Measurements from ENCODE around the gene TSACC. TPM values are rescaled to one million over a fixed set of nuclear protein-coding genes. Genes with fewer than 3 reads are reported as not detected.

TSACC gene
- total RNA-seq, 1 experiment from 2014 or later, result 0.51 TPM

DNA sequence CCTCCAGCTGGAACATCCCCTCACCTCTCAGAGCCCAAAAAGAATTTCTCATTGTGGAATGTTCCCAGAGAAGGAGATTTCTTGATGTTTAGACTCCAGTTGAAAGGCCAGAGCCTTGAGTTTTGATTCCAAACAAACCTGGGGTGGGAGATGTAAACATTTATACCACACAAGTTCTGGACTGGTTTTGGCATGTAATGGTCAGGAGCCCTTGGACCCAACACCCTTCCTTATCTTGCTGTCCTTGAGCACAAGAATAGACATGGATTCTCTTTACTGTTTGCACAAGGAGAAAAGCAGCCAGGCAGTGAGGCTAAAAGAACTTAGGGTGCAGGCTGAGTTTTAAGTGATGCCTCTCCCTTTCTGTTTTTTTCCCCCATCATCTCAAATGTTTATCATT lies 35.2 kb downstream of the TSACC start:
- Histone ChIP-seq H2AFZ (ENCODE audit: low read length) (no peak overlapping the region), H3K9me3 (ENCODE audit: low read length) (no peaks in the 10 kb centered on the region), H3K79me2 (ENCODE audit: low read length) (no peaks in the 10 kb centered on the region), H3F3A (ENCODE audit: low read length, unreplicated experiment) (no peaks in the 10 kb centered on the region), H3K36me3 (ENCODE audit: low read depth, low read length) (no peaks in the 10 kb centered on the region), H3K9ac (ENCODE audit: low read length) (no peak overlapping the region), H3K4me1 (ENCODE audit: insufficient read depth, low read length) (peaks cover 5% of the 10 kb centered on the region; the same call in 1 of the 2 replicates), H3K9me2 (replicated peaks; ENCODE audit: low read length) (no peaks in the 10 kb centered on the region), H3K27ac (ENCODE audit: low read length) (no peak overlapping the region), H4K20me1 (ENCODE audit: low read length) (no peaks in the 10 kb centered on the region), H3K4me3 (ENCODE audit: low read length) (no peak overlapping the region), H3K4me2 (ENCODE audit: low read length) (no peak overlapping the region), H3K27me3 (ENCODE audit: low read length) (no peaks in the 10 kb centered on the region)
- TF ChIP-seq EZH2 (IDR thresholded peaks at IDR 0.05; ENCODE audit: low read length, unreplicated experiment) (no peak), EZH2phosphoT487 (IDR thresholded peaks at IDR 0.05; ENCODE audit: borderline replicate concordance, low read length) (no peak)
- TF ChIP-seq, protein P1, sequence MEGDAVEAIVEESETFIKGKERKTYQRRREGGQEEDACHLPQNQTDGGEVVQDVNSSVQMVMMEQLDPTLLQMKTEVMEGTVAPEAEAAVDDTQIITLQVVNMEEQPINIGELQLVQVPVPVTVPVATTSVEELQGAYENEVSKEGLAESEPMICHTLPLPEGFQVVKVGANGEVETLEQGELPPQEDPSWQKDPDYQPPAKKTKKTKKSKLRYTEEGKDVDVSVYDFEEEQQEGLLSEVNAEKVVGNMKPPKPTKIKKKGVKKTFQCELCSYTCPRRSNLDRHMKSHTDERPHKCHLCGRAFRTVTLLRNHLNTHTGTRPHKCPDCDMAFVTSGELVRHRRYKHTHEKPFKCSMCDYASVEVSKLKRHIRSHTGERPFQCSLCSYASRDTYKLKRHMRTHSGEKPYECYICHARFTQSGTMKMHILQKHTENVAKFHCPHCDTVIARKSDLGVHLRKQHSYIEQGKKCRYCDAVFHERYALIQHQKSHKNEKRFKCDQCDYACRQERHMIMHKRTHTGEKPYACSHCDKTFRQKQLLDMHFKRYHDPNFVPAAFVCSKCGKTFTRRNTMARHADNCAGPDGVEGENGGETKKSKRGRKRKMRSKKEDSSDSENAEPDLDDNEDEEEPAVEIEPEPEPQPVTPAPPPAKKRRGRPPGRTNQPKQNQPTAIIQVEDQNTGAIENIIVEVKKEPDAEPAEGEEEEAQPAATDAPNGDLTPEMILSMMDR (conservative IDR thresholded peaks at IDR 0.05; ENCODE audit: low read depth, low read length), result no peak
- POLR2A ChIA-PET (ENCODE audit: unreplicated experiment), result no interaction called here
- BruUV-seq (replicated peaks), result no TSS peak
- no peak for DNase-seq
- CTCF ChIA-PET, result interaction anchor here (0.6 kb wide), 1 partner anchor 312 kb away, joined by 3 read pairs; the partner anchor contains the start of gene RAB25
- intact Hi-C loops (cut with micrococcal nuclease), result no loop called here
- ATAC-seq, result no peak

DNA sequence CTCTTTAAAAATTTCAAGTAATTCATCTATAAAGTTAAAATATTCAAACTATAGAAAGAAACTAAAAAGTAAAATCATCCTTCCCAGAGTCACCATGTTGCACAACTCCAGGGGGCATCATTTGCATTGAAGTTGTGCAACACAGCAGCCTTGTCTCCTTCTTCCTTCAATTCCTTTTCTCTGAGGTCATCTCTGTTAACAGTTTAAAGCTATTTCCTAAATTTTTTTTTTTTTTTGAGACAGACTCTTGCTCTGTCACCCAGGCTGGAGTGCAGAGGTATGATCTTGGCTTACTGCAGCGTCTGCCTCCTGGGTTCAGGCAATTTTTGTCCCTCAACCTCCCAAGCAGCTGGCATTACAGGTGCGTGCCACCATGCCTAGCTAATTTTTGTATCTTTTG lies 37.8 kb downstream of the TSACC start:
- BruUV-seq (replicated peaks), result no TSS peak
- no peaks in the 10 kb centered on the region for H3K9me2 ChIP-seq (replicated peaks; ENCODE audit: low read length)
- TF ChIP-seq, protein P1 (conservative IDR thresholded peaks at IDR 0.05; ENCODE audit: low read depth, low read length), result 0 out of 2 replicates have a peak, but pooled peaks have one; percentile 21
- TF ChIP-seq EZH2 (IDR thresholded peaks at IDR 0.05; ENCODE audit: low read length, unreplicated experiment), result no peak
- H4K20me1 ChIP-seq (ENCODE audit: low read length), result no peaks in the 10 kb centered on the region
- CTCF ChIA-PET, result no interaction called here
- POLR2A ChIA-PET (ENCODE audit: unreplicated experiment), result no interaction called here
- H3K27me3 ChIP-seq (ENCODE audit: low read length), result no peaks in the 10 kb centered on the region
- no peaks in the 10 kb centered on the region for H3K9me3 ChIP-seq (ENCODE audit: low read length)
- no peak overlapping the region for H3K27ac ChIP-seq (ENCODE audit: low read length)
- H2AFZ ChIP-seq (ENCODE audit: low read length), result no peak overlapping the region
- peaks cover 6% of the 10 kb centered on the region; the same call in 1 of the 2 replicates for H3K4me1 ChIP-seq (ENCODE audit: insufficient read depth, low read length)
- no peaks in the 10 kb centered on the region for H3K79me2 ChIP-seq (ENCODE audit: low read length)
- no peak for DNase-seq
- no peak overlapping the region for H3K9ac ChIP-seq (ENCODE audit: low read length)
- intact Hi-C loops (cut with micrococcal nuclease), result no loop called here
- ATAC-seq, result no peak
- H3K4me2 ChIP-seq (ENCODE audit: low read length), result no peak overlapping the region
- H3K4me3 ChIP-seq (ENCODE audit: low read length), result no peak overlapping the region
- no peaks in the 10 kb centered on the region for H3F3A ChIP-seq (ENCODE audit: low read length, unreplicated experiment)
- H3K36me3 ChIP-seq (ENCODE audit: low read depth, low read length), result no peaks in the 10 kb centered on the region

DNA sequence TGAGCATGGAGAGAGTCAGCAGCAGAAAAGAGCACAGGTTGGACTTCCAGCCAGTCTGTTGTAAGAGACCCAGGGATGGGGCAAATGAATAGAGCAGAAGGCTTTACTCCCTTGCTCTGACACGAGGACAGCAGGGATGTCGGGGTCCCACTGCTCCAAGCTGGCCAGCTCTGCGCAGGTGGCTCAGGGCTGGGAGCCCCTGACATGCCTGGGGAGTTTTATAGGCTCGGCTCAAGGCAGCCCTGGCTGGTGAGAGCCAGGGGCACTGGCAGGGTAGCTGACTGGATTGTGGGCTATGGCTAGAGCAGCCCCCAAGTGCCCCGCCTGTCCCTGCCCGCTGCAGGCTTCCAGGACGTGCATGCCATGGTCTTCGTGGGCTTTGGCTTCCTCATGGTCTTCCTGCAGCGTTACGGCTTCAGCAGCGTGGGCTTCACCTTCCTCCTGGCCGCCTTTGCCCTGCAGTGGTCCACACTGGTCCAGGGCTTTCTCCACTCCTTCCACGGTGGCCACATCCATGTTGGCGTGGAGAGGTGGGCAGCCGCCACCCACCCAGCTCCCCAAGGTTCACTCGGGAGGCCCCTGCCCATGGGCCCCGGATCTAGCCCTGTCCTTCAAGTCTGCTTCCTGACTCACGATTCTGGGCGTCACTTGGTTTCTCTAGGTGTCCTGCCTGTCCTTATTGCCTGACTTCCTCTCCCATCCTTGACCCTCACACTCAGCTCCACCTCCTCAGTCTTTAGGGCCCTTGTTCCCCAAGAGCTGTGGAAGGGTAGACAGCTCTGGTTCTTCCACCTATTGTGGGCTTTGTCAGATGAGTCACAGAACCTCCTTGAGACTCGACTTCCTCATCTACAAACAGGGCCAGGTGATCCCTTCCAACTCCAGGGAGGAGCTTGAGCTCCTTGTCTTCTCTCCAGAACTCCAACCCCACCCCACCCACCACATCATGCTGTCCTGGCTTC lies 38.9 kb downstream of the TSACC start:
- H3K9ac ChIP-seq (ENCODE audit: low read length), result no peak overlapping the region
- no peak overlapping the region for H3K27ac ChIP-seq (ENCODE audit: low read length)
- H3K9me2 ChIP-seq (replicated peaks; ENCODE audit: low read length), result no peaks in the 10 kb centered on the region
- H4K20me1 ChIP-seq (ENCODE audit: low read length), result no peaks in the 10 kb centered on the region
- intact Hi-C loops (cut with micrococcal nuclease), result no loop called here
- no peaks in the 10 kb centered on the region for H3K36me3 ChIP-seq (ENCODE audit: low read depth, low read length)
- H3K4me2 ChIP-seq (ENCODE audit: low read length), result no peak overlapping the region
- TF ChIP-seq, protein P1 (conservative IDR thresholded peaks at IDR 0.05; ENCODE audit: low read depth, low read length), result no peak
- no peak for TF ChIP-seq EZH2 (IDR thresholded peaks at IDR 0.05; ENCODE audit: low read length, unreplicated experiment)
- no peak for TF ChIP-seq EZH2phosphoT487 (IDR thresholded peaks at IDR 0.05; ENCODE audit: borderline replicate concordance, low read length)
- H3F3A ChIP-seq (ENCODE audit: low read length, unreplicated experiment), result no peaks in the 10 kb centered on the region
- no peaks in the 10 kb centered on the region for H3K9me3 ChIP-seq (ENCODE audit: low read length)
- ChIA-PET CTCF (interaction anchor here (0.6 kb wide), 1 partner anchor 28 kb away, joined by 4 read pairs; no protein-coding TSS in a partner anchor), POLR2A (ENCODE audit: unreplicated experiment) (no interaction called here)
- DNase-seq (no peak), ATAC-seq (no peak)
- H2AFZ ChIP-seq (ENCODE audit: low read length), result no peak overlapping the region
- no TSS peak for BruUV-seq (replicated peaks)
- peaks cover 6% of the 10 kb centered on the region; the same call in 1 of the 2 replicates for H3K4me1 ChIP-seq (ENCODE audit: insufficient read depth, low read length)
- H3K79me2 ChIP-seq (ENCODE audit: low read length), result no peaks in the 10 kb centered on the region
- H3K4me3 ChIP-seq (ENCODE audit: low read length), result no peak overlapping the region
- H3K27me3 ChIP-seq (ENCODE audit: low read length), result no peaks in the 10 kb centered on the region
